Measurements from ENCODE around the gene RAB1B. TPM values are rescaled to one million over a fixed set of nuclear protein-coding genes. Genes with fewer than 3 reads are reported as not detected.

RAB1B gene
- total RNA-seq, 1 experiment from 2014 or later = 380 TPM

DNA sequence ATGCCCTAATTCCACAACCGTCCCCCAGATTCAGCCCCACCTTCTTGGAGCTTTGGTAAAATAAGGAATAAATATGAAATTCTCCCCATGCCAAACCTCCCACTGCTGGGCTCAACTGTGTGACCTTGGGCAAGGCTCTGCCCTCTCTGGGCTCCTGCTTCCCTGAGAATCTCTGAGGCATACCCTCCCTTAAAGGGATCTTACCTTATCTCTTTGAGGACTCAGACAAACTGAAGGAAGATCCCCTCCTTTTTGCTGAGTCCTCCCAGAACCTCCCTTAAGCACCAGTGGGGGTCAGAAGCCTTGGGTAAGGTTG, 45.7 kb downstream of the RAB1B start:
- H3K4me1 ChIP-seq (ENCODE audit: insufficient read depth, low read length) = peaks cover 5% of the 10 kb centered on the region
- no peaks in the 10 kb centered on the region for H3K36me3 ChIP-seq (ENCODE audit: low read depth, low read length)
- no peaks in the 10 kb centered on the region for H3K79me2 ChIP-seq (ENCODE audit: low read length)
- no peak overlapping the region for H3K4me2 ChIP-seq (ENCODE audit: low read length)
- ATAC-seq (no peak), DNase-seq (no peak)
- no peak overlapping the region for H2AFZ ChIP-seq (ENCODE audit: low read length)
- TF ChIP-seq EZH2phosphoT487 (IDR thresholded peaks at IDR 0.05; ENCODE audit: borderline replicate concordance, low read length) (no peak), EZH2 (IDR thresholded peaks at IDR 0.05; ENCODE audit: low read length, unreplicated experiment) (no peak)
- TF ChIP-seq, protein P1, sequence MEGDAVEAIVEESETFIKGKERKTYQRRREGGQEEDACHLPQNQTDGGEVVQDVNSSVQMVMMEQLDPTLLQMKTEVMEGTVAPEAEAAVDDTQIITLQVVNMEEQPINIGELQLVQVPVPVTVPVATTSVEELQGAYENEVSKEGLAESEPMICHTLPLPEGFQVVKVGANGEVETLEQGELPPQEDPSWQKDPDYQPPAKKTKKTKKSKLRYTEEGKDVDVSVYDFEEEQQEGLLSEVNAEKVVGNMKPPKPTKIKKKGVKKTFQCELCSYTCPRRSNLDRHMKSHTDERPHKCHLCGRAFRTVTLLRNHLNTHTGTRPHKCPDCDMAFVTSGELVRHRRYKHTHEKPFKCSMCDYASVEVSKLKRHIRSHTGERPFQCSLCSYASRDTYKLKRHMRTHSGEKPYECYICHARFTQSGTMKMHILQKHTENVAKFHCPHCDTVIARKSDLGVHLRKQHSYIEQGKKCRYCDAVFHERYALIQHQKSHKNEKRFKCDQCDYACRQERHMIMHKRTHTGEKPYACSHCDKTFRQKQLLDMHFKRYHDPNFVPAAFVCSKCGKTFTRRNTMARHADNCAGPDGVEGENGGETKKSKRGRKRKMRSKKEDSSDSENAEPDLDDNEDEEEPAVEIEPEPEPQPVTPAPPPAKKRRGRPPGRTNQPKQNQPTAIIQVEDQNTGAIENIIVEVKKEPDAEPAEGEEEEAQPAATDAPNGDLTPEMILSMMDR (conservative IDR thresholded peaks at IDR 0.05; ENCODE audit: low read depth, low read length) = no peak
- intact Hi-C loops (cut with micrococcal nuclease) = no loop called here
- BruUV-seq (replicated peaks) = no TSS peak
- H3K27me3 ChIP-seq (ENCODE audit: low read length) = no peaks in the 10 kb centered on the region
- no peaks in the 10 kb centered on the region for H3F3A ChIP-seq (ENCODE audit: low read length, unreplicated experiment)
- no peaks in the 10 kb centered on the region for H3K9me2 ChIP-seq (replicated peaks; ENCODE audit: low read length)
- no peak overlapping the region for H3K9ac ChIP-seq (ENCODE audit: low read length)
- no peaks in the 10 kb centered on the region for H4K20me1 ChIP-seq (ENCODE audit: low read length)
- CTCF ChIA-PET = interaction anchor here (0.6 kb wide), 1 partner anchor 152 kb away, joined by 4 read pairs; no protein-coding TSS in a partner anchor
- no peak overlapping the region for H3K27ac ChIP-seq (ENCODE audit: low read length)
- H3K9me3 ChIP-seq (ENCODE audit: low read length) = no peaks in the 10 kb centered on the region
- H3K4me3 ChIP-seq (ENCODE audit: low read length) = no peak overlapping the region
- POLR2A ChIA-PET (ENCODE audit: unreplicated experiment) = no interaction called here

DNA sequence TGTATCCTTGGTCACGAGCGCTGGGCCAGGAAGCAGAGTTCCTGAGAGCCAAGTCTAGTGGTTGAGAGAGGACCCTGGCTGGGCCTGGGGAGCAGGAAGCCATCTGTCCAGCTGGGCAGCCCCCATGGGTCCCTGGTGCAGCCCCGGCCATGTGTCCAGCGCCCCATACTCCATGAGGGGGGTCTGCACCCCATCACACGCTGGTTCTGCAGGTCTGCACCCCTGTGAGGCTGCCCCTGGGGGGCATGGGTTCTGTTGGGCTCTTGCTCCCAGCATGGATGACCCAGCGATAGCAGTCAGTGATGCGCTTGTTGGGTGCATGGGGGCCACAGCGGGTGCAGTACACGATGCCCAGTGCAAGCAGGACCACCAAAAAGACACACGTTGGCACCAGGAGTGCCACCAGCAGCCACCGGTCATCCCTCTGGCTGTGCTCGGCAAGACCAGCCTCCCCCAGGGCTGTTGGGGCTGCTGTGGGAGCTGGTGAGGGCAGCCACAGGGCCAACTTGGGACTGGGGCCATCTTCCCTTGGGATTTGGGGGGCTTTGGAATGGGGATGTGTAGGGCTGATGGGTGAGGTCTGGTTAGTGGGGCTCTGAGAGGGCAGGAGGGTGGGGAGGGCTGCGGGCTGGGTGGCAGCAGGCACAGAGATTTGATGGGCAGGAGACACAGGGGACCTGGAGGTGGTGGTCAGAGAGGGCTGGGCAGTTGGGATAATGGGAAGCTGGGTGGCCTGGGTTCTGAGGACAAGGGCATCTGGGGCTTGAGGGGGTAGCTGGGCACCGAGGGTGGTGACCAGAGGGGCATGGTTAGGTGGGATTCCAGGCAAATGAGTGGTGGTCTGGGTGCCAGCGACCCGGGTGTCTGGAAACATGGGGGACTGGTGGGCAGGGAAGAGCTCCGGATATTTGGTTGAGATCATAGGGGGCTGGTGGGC, 46.4 kb downstream of the RAB1B start:
- no peaks in the 10 kb centered on the region for H3K79me2 ChIP-seq (ENCODE audit: low read length)
- no peak overlapping the region for H3K9ac ChIP-seq (ENCODE audit: low read length)
- H3K27me3 ChIP-seq (ENCODE audit: low read length) = no peaks in the 10 kb centered on the region
- DNase-seq (no peak), ATAC-seq (no peak)
- no peak overlapping the region for H3K27ac ChIP-seq (ENCODE audit: low read length)
- H2AFZ ChIP-seq (ENCODE audit: low read length) = no peak overlapping the region
- TF ChIP-seq EZH2phosphoT487 (IDR thresholded peaks at IDR 0.05; ENCODE audit: borderline replicate concordance, low read length) (no peak), EZH2 (IDR thresholded peaks at IDR 0.05; ENCODE audit: low read length, unreplicated experiment) (no peak)
- TF ChIP-seq, protein P1 (conservative IDR thresholded peaks at IDR 0.05; ENCODE audit: low read depth, low read length) = no peak
- H3F3A ChIP-seq (ENCODE audit: low read length, unreplicated experiment) = no peaks in the 10 kb centered on the region
- H3K4me2 ChIP-seq (ENCODE audit: low read length) = no peak overlapping the region
- no peaks in the 10 kb centered on the region for H3K9me2 ChIP-seq (replicated peaks; ENCODE audit: low read length)
- ChIA-PET POLR2A (ENCODE audit: unreplicated experiment) (no interaction called here), CTCF (interaction anchor here (0.6 kb wide), 1 partner anchor 152 kb away, joined by 4 read pairs; no protein-coding TSS in a partner anchor)
- H3K4me3 ChIP-seq (ENCODE audit: low read length) = no peak overlapping the region
- H3K36me3 ChIP-seq (ENCODE audit: low read depth, low read length) = no peaks in the 10 kb centered on the region
- H3K9me3 ChIP-seq (ENCODE audit: low read length) = no peaks in the 10 kb centered on the region
- intact Hi-C loops (cut with micrococcal nuclease) = no loop called here
- no TSS peak for BruUV-seq (replicated peaks)
- H3K4me1 ChIP-seq (ENCODE audit: insufficient read depth, low read length) = peaks cover 5% of the 10 kb centered on the region
- H4K20me1 ChIP-seq (ENCODE audit: low read length) = no peaks in the 10 kb centered on the region

GRCh38 chr11:66315498-66315885, 47.1 kb downstream of the RAB1B start:
- Histone ChIP-seq H2AFZ (ENCODE audit: low read length) (no peak overlapping the region), H3K4me1 (ENCODE audit: insufficient read depth, low read length) (peaks cover 5% of the 10 kb centered on the region), H3K27ac (ENCODE audit: low read length) (no peak overlapping the region), H3K9me2 (replicated peaks; ENCODE audit: low read length) (no peaks in the 10 kb centered on the region), H3K27me3 (ENCODE audit: low read length) (no peaks in the 10 kb centered on the region), H3K36me3 (ENCODE audit: low read depth, low read length) (no peaks in the 10 kb centered on the region), H3K9ac (ENCODE audit: low read length) (no peak overlapping the region), H3K4me3 (ENCODE audit: low read length) (no peak overlapping the region), H3K79me2 (ENCODE audit: low read length) (no peaks in the 10 kb centered on the region), H3K4me2 (ENCODE audit: low read length) (no peak overlapping the region), H3K9me3 (ENCODE audit: low read length) (no peaks in the 10 kb centered on the region), H4K20me1 (ENCODE audit: low read length) (no peaks in the 10 kb centered on the region), H3F3A (ENCODE audit: low read length, unreplicated experiment) (no peaks in the 10 kb centered on the region)
- TF ChIP-seq, protein P1 (conservative IDR thresholded peaks at IDR 0.05; ENCODE audit: low read depth, low read length) = no peak
- TF ChIP-seq EZH2phosphoT487 (IDR thresholded peaks at IDR 0.05; ENCODE audit: borderline replicate concordance, low read length) = no peak
- TF ChIP-seq EZH2 (IDR thresholded peaks at IDR 0.05; ENCODE audit: low read length, unreplicated experiment) = no peak
- ChIA-PET CTCF (no interaction called here), POLR2A (ENCODE audit: unreplicated experiment) (no interaction called here)
- DNase-seq = no peak
- ATAC-seq = no peak
- no TSS peak for BruUV-seq (replicated peaks)
- intact Hi-C loops (cut with micrococcal nuclease) = no loop called here

Measured in PC-3 (cell line).